Right atrium auricular region (tissue), 2 donors: Measurements from ENCODE around the gene GMDS. TPM values are rescaled to one million over a fixed set of nuclear protein-coding genes. Genes with fewer than 3 reads are reported as not detected.

Experiments
- DNase-seq: peaks from one replicate; pipeline ENCODE4 v3.0.0-alpha.2; 2019; ENCODE audit warnings: low spot score
- H3K27ac ChIP-seq, 2 donors: fragments of 200-600 bp; sonication (generic); 1 replicate in 1 of 2; 2 replicates in 1 of 2; pipeline ENCODE4 v1.5.1; 2016 to 2019
- H3K27me3 ChIP-seq, 2 donors: fragments of 200-600 bp; sonication (generic); one replicate each; pipeline versions ENCODE4 v1.5.1 to v1.6.0; 2017 to 2019
- H3K36me3 ChIP-seq: fragments of 200-600 bp; sonication (generic); one replicate; pipeline ENCODE4 v1.5.1; 2016
- H3K4me1 ChIP-seq, 2 donors: fragments of 200-600 bp; sonication (generic); one replicate each; pipeline versions ENCODE4 v1.5.1 to v1.6.0; 2017 to 2019
- H3K4me3 ChIP-seq, 2 donors: fragments of 200-600 bp; sonication (generic); 1 replicate in 1 of 2; 2 replicates in 1 of 2; pipeline ENCODE4 v1.5.1; 2017 to 2019; ENCODE audit warnings: mild to moderate bottlenecking in 1 of 2, moderate library complexity in 1 of 2
- H3K9me3 ChIP-seq, 2 donors: fragments of 200-600 bp; sonication (generic); one replicate each; pipeline ENCODE4 v1.5.1; 2019
- total RNA-seq, 2 donors: library from RNA; depleted of rRNA; stranded (reverse); fragments of >200 nt; gene quantifications; one replicate each; pipeline ENCODE4 v1.1.0, GENCODE V29; 2016
- TF ChIP-seq, protein P1 (sequence below), 2 donors: fragments of 200-600 bp; sonication (generic); IDR thresholded peaks; one replicate each; pipeline ENCODE4 v1.5.1; 2019; ENCODE audit warnings: antibody characterized with exemption in 2 of 2

The GMDS gene
- total RNA-seq, 2 donors from 2014 or later = 11.1 to 11.8 TPM

DNA sequence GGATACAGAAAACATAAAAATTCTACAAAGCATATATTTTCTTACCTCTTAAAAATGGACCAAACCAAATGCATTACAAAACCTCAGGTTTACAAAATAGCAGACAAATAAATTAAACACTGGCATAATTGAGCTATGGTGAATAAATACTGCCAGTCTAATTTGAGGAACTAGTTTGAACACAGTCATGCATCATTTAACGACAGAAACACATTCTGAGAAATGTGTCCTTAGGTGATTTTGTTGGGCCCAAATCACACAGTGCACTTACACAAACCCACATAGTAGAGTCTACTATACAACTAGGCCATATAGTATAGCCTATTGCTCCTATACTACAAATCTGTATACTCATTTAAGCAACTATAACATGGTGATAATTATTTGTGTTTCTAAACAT is 420.1 kb downstream of the GMDS start:
- H3K27ac ChIP-seq = no peak overlapping the region
- H3K4me1 ChIP-seq = peaks cover 0 to 6% of the 10 kb centered on the region in 2 donors
- H3K36me3 ChIP-seq = no peaks in the 10 kb centered on the region
- H3K27me3 ChIP-seq = no peaks in the 10 kb centered on the region
- TF ChIP-seq, protein P1, sequence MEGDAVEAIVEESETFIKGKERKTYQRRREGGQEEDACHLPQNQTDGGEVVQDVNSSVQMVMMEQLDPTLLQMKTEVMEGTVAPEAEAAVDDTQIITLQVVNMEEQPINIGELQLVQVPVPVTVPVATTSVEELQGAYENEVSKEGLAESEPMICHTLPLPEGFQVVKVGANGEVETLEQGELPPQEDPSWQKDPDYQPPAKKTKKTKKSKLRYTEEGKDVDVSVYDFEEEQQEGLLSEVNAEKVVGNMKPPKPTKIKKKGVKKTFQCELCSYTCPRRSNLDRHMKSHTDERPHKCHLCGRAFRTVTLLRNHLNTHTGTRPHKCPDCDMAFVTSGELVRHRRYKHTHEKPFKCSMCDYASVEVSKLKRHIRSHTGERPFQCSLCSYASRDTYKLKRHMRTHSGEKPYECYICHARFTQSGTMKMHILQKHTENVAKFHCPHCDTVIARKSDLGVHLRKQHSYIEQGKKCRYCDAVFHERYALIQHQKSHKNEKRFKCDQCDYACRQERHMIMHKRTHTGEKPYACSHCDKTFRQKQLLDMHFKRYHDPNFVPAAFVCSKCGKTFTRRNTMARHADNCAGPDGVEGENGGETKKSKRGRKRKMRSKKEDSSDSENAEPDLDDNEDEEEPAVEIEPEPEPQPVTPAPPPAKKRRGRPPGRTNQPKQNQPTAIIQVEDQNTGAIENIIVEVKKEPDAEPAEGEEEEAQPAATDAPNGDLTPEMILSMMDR (IDR thresholded peaks at IDR 0.05) = no peak
- no peak overlapping the region for H3K4me3 ChIP-seq
- DNase-seq = no peak
- H3K9me3 ChIP-seq = peaks cover 6 to 21% of the 10 kb centered on the region in 2 donors

DNA sequence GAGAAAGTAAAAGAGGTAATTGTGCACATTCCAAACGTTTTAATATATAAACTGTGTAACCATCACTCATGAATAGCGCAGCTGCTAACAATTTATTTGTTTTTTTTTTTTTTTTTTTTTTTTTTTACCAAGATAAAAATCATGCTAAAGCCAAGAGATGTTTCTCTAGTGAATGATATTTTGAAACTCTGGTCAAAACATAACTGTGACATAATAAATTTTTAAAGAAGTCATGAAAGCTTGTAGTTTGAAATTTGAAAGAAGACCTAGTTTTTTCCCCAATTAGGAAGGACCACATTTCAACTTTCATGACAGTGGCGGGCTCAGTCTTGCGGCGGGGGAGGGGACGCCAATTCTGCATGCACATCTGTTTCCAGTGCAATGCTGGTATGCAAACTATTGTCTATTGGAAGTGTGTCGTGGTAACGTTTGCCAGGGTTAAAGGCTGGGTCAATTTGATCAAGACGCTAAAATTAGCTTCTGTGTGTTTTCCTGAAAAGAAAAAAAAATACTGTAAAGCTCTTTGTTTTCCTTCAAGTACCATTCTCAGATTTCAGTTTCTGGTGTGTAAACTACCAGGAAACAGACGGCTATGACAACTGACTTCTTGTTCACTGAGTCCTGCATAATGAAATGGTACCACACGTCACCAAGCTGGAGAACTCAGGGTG is 423.8 kb downstream of the GMDS start:
- H3K4me1 ChIP-seq = peaks cover 0 to 6% of the 10 kb centered on the region in 2 donors
- no peak overlapping the region for H3K27ac ChIP-seq
- no peaks in the 10 kb centered on the region for H3K36me3 ChIP-seq
- DNase-seq = no peak
- TF ChIP-seq, protein P1 (IDR thresholded peaks at IDR 0.05) = no peak
- H3K4me3 ChIP-seq = peak overlapping the region in 1 of 2 donors; percentile 28
- no peaks in the 10 kb centered on the region for H3K9me3 ChIP-seq
- H3K27me3 ChIP-seq = no peaks in the 10 kb centered on the region

DNA sequence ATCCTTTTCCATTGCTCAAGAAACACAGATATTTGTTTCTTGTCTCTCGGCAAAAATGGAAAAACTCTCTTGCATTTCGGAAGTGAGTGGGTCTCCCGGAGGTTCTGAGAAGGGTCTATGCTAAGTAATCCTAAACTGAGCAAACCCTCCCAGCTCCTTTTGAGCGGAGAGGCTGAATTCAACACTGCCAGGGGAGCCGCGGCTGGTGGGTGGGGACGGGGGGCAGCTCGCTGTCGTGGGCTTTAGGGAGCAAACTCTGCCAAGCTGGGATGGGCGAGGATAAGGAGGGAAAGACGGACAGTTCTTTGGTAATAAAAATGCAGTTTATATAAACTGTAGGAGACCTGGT is 424.3 kb downstream of the GMDS start:
- Histone ChIP-seq H3K4me1 (peaks cover 0 to 6% of the 10 kb centered on the region in 2 donors), H3K9me3 (no peaks in the 10 kb centered on the region), H3K27me3 (no peaks in the 10 kb centered on the region), H3K4me3 (peak overlapping the region in 1 of 2 donors; percentile 28), H3K27ac (no peak overlapping the region), H3K36me3 (no peaks in the 10 kb centered on the region)
- TF ChIP-seq, protein P1 (IDR thresholded peaks at IDR 0.05) = no peak
- DNase-seq = no peak

DNA sequence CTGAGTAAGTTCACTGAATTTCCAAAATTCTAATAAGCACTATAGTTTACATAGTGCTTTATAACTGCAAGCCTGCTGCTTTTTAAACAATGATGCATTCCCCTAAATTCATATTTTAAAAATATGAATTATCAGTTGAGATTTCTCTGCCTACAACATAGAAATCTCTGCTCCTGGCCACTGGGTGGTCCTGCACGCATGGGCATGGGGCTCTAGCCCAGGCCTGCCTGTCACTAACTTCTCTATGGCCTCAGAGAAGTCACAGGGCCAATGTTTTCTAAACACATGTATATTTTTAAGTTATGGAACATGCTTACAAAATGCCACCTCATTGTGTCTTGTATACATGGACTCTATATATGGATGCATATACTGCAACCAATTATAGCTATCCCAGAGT is 424.7 kb downstream of the GMDS start:
- H3K9me3 ChIP-seq = no peaks in the 10 kb centered on the region
- TF ChIP-seq, protein P1 (IDR thresholded peaks at IDR 0.05) = no peak
- DNase-seq = no peak
- H3K36me3 ChIP-seq = no peaks in the 10 kb centered on the region
- H3K27ac ChIP-seq = no peak overlapping the region
- H3K4me3 ChIP-seq = peak overlapping the region in 1 of 2 donors; percentile 28
- no peaks in the 10 kb centered on the region for H3K27me3 ChIP-seq
- peaks cover 0 to 6% of the 10 kb centered on the region in 2 donors for H3K4me1 ChIP-seq

DNA sequence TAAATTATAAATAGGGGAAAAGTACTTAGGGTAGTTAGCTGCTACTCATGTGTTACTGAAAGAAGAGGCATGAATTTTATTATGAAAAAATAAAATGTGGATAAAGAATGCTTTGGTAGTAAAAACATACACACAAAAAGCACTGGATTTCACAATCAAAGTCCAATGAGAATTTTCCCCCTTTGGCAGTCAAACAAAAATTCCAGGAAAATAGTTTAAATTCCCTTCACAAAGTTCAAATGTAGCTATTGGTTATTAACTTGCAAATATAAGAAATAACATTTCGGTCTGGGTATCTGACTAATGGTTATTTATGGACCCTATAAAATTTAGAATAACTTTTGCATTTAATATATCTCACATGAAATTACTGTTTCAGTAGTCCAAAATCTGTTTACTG is 425.2 kb downstream of the GMDS start:
- Histone ChIP-seq H3K36me3 (no peaks in the 10 kb centered on the region), H3K4me3 (no peak overlapping the region), H3K27me3 (no peaks in the 10 kb centered on the region), H3K4me1 (peaks cover 0 to 6% of the 10 kb centered on the region in 2 donors), H3K27ac (no peak overlapping the region), H3K9me3 (no peaks in the 10 kb centered on the region)
- TF ChIP-seq, protein P1 (IDR thresholded peaks at IDR 0.05) = no peak
- no peak for DNase-seq

DNA sequence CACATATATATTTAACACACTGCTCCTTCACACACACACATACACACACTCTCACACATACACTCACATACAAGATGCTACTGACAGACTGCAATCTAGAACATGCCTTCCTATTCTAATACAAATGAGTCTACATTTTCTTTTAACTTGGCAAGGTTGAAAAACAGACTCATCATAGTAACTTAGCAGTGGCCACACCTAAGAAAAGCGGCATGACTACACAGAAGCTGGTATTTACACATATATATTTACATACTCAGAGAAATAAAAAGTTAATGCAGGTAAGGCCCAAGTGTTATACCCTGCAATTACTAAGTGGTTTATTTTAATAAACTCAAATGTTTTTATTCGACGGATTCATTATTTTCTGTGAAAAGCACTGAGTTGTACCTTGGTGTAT is 426.4 kb downstream of the GMDS start:
- Histone ChIP-seq H3K4me3 (no peak overlapping the region), H3K27ac (no peak overlapping the region), H3K27me3 (no peaks in the 10 kb centered on the region), H3K4me1 (peaks cover 0 to 6% of the 10 kb centered on the region in 2 donors), H3K9me3 (no peaks in the 10 kb centered on the region), H3K36me3 (no peaks in the 10 kb centered on the region)
- TF ChIP-seq, protein P1 (IDR thresholded peaks at IDR 0.05) = no peak
- DNase-seq = no peak
